T-helper 2 cell treated with Interferon-gamma antibody and Interleukin-4, amounts not matched to agents 5 μg/mL and 100 μg/mL, for 36 hours (primary cell): ENCODE results near the gene SSBP2.
A peak's percentile ranks its signal among the peaks of the same experiment; 100 is the strongest.
"Not testable (repeated sequence)": the region's sequence is repeated elsewhere in the genome, so short reads cannot be mapped to it uniquely, and the experiment has no call there.

Experiments
- DNase-seq: peaks from one replicate; pipeline ENCODE4 v3.0.0; 2021; ENCODE audit warnings: low spot score
- H3K27ac Mint-ChIP-seq: one replicate; pipeline ENCODE4 v1.8.0; 2021; ENCODE audit warnings: mild to moderate bottlenecking, mixed read lengths
- H3K27me3 Mint-ChIP-seq: one replicate; pipeline ENCODE4 v1.8.0; 2021; ENCODE audit warnings: low read depth, mixed read lengths
- H3K36me3 Mint-ChIP-seq: one replicate; pipeline ENCODE4 v1.8.0; 2021; ENCODE audit warnings: low read depth, mixed read lengths
- H3K4me1 Mint-ChIP-seq: one replicate; pipeline ENCODE4 v1.8.0; 2021; ENCODE audit warnings: low read depth, mixed read lengths
- H3K4me3 Mint-ChIP-seq: one replicate; pipeline ENCODE4 v1.8.0; 2022; ENCODE audit warnings: mild to moderate bottlenecking, moderate library complexity, mixed read lengths
- H3K9me3 Mint-ChIP-seq: one replicate; pipeline ENCODE4 v1.8.0; 2021; ENCODE audit warnings: mixed read lengths

Gene SSBP2

GRCh38 chr5:81740758-81741157, 10.1 kb downstream of the SSBP2 start:
- Mint-ChIP-seq H3K4me3 (no peak overlapping the region), H3K27ac (no peak overlapping the region), H3K27me3 (no peaks in the 10 kb centered on the region), H3K9me3 (no peaks in the 10 kb centered on the region), H3K36me3 (peaks cover 8% of the 10 kb centered on the region), H3K4me1 (peaks cover 3% of the 10 kb centered on the region)
- no peak for DNase-seq

GRCh38 chr5:81739291-81739690, 11.6 kb downstream of the SSBP2 start:
- peaks cover 3% of the 10 kb centered on the region for H3K4me1 Mint-ChIP-seq
- H3K4me3 Mint-ChIP-seq, result no peak overlapping the region
- no peak for DNase-seq
- H3K27me3 Mint-ChIP-seq, result no peaks in the 10 kb centered on the region
- H3K9me3 Mint-ChIP-seq, result no peaks in the 10 kb centered on the region
- no peak overlapping the region for H3K27ac Mint-ChIP-seq
- peaks cover 8% of the 10 kb centered on the region for H3K36me3 Mint-ChIP-seq

GRCh38 chr5:81729276-81729675, 21.6 kb downstream of the SSBP2 start:
- H3K4me1 Mint-ChIP-seq, result peaks cover 9% of the 10 kb centered on the region

GRCh38 chr5:81728301-81728700, 22.6 kb downstream of the SSBP2 start:
- Mint-ChIP-seq H3K4me3 (no peak overlapping the region), H3K9me3 (no peaks in the 10 kb centered on the region), H3K27me3 (no peaks in the 10 kb centered on the region), H3K27ac (no peak overlapping the region), H3K4me1 (peaks cover 4% of the 10 kb centered on the region), H3K36me3 (no peaks in the 10 kb centered on the region)
- no peak for DNase-seq

More at GRCh38 chr5:81729276-81729675, 21.6 kb downstream of the SSBP2 start:
- Mint-ChIP-seq H3K27ac (no peak overlapping the region), H3K27me3 (no peaks in the 10 kb centered on the region), H3K36me3 (no peaks in the 10 kb centered on the region), H3K4me3 (no peak overlapping the region), H3K9me3 (no peaks in the 10 kb centered on the region)
- DNase-seq, result no peak

GRCh38 chr5:81726297-81726696, 24.6 kb downstream of the SSBP2 start:
- H3K27me3 Mint-ChIP-seq, result no peaks in the 10 kb centered on the region
- H3K9me3 Mint-ChIP-seq, result no peaks in the 10 kb centered on the region
- H3K4me1 Mint-ChIP-seq, result peaks cover 13% of the 10 kb centered on the region
- H3K36me3 Mint-ChIP-seq, result no peaks in the 10 kb centered on the region
- H3K4me3 Mint-ChIP-seq, result no peak overlapping the region
- DNase-seq, result no peak
- H3K27ac Mint-ChIP-seq, result no peak overlapping the region

- no peaks in the 10 kb centered on the region for H3K9me3 Mint-ChIP-seq
- H3K27ac Mint-ChIP-seq, result no peak overlapping the region
- H3K4me3 Mint-ChIP-seq, result no peak overlapping the region
- DNase-seq, result no peak
- no peaks in the 10 kb centered on the region for H3K36me3 Mint-ChIP-seq
- H3K4me1 Mint-ChIP-seq, result peaks cover 25% of the 10 kb centered on the region
- no peaks in the 10 kb centered on the region for H3K27me3 Mint-ChIP-seq
Observed at GRCh38 chr5:81724571-81724970, 26.3 kb downstream of the SSBP2 start.

GRCh38 chr5:81724108-81724507, 26.8 kb downstream of the SSBP2 start:
- Mint-ChIP-seq H3K27ac (no peak overlapping the region), H3K4me3 (no peak overlapping the region), H3K27me3 (no peaks in the 10 kb centered on the region), H3K9me3 (no peaks in the 10 kb centered on the region), H3K4me1 (peaks cover 29% of the 10 kb centered on the region), H3K36me3 (no peaks in the 10 kb centered on the region)
- no peak for DNase-seq

- Mint-ChIP-seq H3K4me1 (peaks cover 39% of the 10 kb centered on the region), H3K27me3 (no peaks in the 10 kb centered on the region), H3K36me3 (no peaks in the 10 kb centered on the region), H3K27ac (no peak overlapping the region), H3K4me3 (peak overlapping the region; percentile 18), H3K9me3 (no peaks in the 10 kb centered on the region)
- no peak for DNase-seq
Observed at GRCh38 chr5:81721049-81721448, 29.8 kb downstream of the SSBP2 start.

GRCh38 chr5:81719743-81720345, 31.1 kb downstream of the SSBP2 start:
- H3K4me1 Mint-ChIP-seq, result peaks cover 46% of the 10 kb centered on the region
- peaks cover 4% of the 10 kb centered on the region for H3K36me3 Mint-ChIP-seq
- no peak for DNase-seq
- no peaks in the 10 kb centered on the region for H3K27me3 Mint-ChIP-seq
- no peaks in the 10 kb centered on the region for H3K9me3 Mint-ChIP-seq
- no peak overlapping the region for H3K27ac Mint-ChIP-seq
- no peak overlapping the region for H3K4me3 Mint-ChIP-seq

- no peak overlapping the region for H3K27ac Mint-ChIP-seq
- no peak for DNase-seq
- peaks cover 52% of the 10 kb centered on the region for H3K4me1 Mint-ChIP-seq
- peak overlapping the region; percentile 10 for H3K4me3 Mint-ChIP-seq
- no peaks in the 10 kb centered on the region for H3K27me3 Mint-ChIP-seq
- H3K9me3 Mint-ChIP-seq, result peaks cover 5% of the 10 kb centered on the region
- H3K36me3 Mint-ChIP-seq, result peaks cover 12% of the 10 kb centered on the region
Observed at GRCh38 chr5:81718300-81718699, 32.6 kb downstream of the SSBP2 start.

- Mint-ChIP-seq H3K4me3 (no peak overlapping the region), H3K4me1 (peaks cover 52% of the 10 kb centered on the region), H3K27me3 (no peaks in the 10 kb centered on the region), H3K36me3 (peaks cover 12% of the 10 kb centered on the region), H3K27ac (no peak overlapping the region), H3K9me3 (peaks cover 5% of the 10 kb centered on the region)
- no peak for DNase-seq
Observed at GRCh38 chr5:81717860-81718259, 33.0 kb downstream of the SSBP2 start.

- no peak overlapping the region for H3K27ac Mint-ChIP-seq
- DNase-seq, result no peak
- peaks cover 48% of the 10 kb centered on the region for H3K4me1 Mint-ChIP-seq
- H3K9me3 Mint-ChIP-seq, result peaks cover 5% of the 10 kb centered on the region
- no peak overlapping the region for H3K4me3 Mint-ChIP-seq
- H3K36me3 Mint-ChIP-seq, result peaks cover 12% of the 10 kb centered on the region
- no peaks in the 10 kb centered on the region for H3K27me3 Mint-ChIP-seq
Observed at GRCh38 chr5:81717226-81717625, 33.7 kb downstream of the SSBP2 start.

GRCh38 chr5:81714076-81714475, 36.8 kb downstream of the SSBP2 start:
- not testable (repeated sequence) for H3K27ac Mint-ChIP-seq, DNase-seq, H3K9me3 Mint-ChIP-seq, H3K27me3 Mint-ChIP-seq, H3K4me3 Mint-ChIP-seq
- H3K4me1 Mint-ChIP-seq, result peaks cover 26% of the 10 kb centered on the region
- H3K36me3 Mint-ChIP-seq, result peaks cover 12% of the 10 kb centered on the region

GRCh38 chr5:81708889-81709288, 42.0 kb downstream of the SSBP2 start:
- no peak for DNase-seq
- Mint-ChIP-seq H3K4me1 (peaks cover 2% of the 10 kb centered on the region), H3K27me3 (no peaks in the 10 kb centered on the region), H3K27ac (no peak overlapping the region), H3K36me3 (peaks cover 8% of the 10 kb centered on the region), H3K4me3 (no peak overlapping the region), H3K9me3 (no peaks in the 10 kb centered on the region)

- Mint-ChIP-seq H3K4me3 (no peak overlapping the region), H3K36me3 (peaks cover 21% of the 10 kb centered on the region), H3K4me1 (no peaks in the 10 kb centered on the region), H3K9me3 (peaks cover 15% of the 10 kb centered on the region), H3K27me3 (no peaks in the 10 kb centered on the region), H3K27ac (no peak overlapping the region)
- no peak for DNase-seq
Observed at GRCh38 chr5:81703840-81704239, 47.1 kb downstream of the SSBP2 start.
